Naive thymus-derived CD4-positive, alpha-beta T cell (primary cell): ENCODE data around the gene NEAT1. TPM values are rescaled to one million over a fixed set of nuclear protein-coding genes. Genes with fewer than 3 reads are reported as not detected.
A peak's percentile ranks its signal among the peaks of the same experiment; 100 is the strongest.

Experiments
- ATAC-seq: fragments of 150-1000 bp; cut with Tn5 transposase; 2 replicates; pipeline ENCODE4 v1.10.0; 2021; ENCODE audit warnings: mild to moderate bottlenecking, moderate library complexity
- CTCF ChIA-PET: fragments of 350-600 bp; sonication (Branson Sonifier 250); formaldehyde crosslinking; loops from one replicate; lab custom pipeline; 2021; ENCODE audit warnings: antibody characterized with exemption; lab: Charles Lee
- POLR2A ChIA-PET: fragments of 350-600 bp; sonication (Branson Sonifier 250); formaldehyde crosslinking; loops from one replicate; lab custom pipeline; 2021; ENCODE audit warnings: antibody characterized with exemption, inconsistent platforms; lab: Charles Lee
- DNase-seq, 9 donors: peaks; one replicate each; pipeline versions ENCODE4 v3.0.0 to v3.0.0-alpha.2; 2020 to 2022; ENCODE audit warnings: mixed read lengths in 1 of 9
- H3K27ac ChIP-seq: one replicate; pipeline ENCODE4 v1.7.0; 2013; ENCODE audit warnings: mild to moderate bottlenecking, low read depth, low read length, moderate library complexity
- H3K27me3 ChIP-seq, 2 donors: one replicate each; pipeline ENCODE4 v1.7.0; 2013; ENCODE audit warnings: low read length in 2 of 2, mild to moderate bottlenecking in 2 of 2, moderate library complexity in 2 of 2; ENCODE audit not compliant: control insufficient read depth in 2 of 2, insufficient read depth in 2 of 2
- H3K36me3 ChIP-seq, 3 experiments: 1 replicate in 2 of 3; 2 replicates in 1 of 3; pipeline ENCODE4 v1.7.0; 2013; ENCODE audit warnings: low read length in 3 of 3, mild to moderate bottlenecking in 3 of 3, moderate library complexity in 1 of 3; ENCODE audit not compliant: insufficient read depth in 3 of 3, control insufficient read depth in 2 of 3
- H3K4me1 ChIP-seq, 2 donors: one replicate each; pipeline ENCODE4 v1.7.0; 2013; ENCODE audit warnings: low read length in 2 of 2, mild to moderate bottlenecking in 2 of 2, moderate library complexity in 1 of 2; ENCODE audit not compliant: control insufficient read depth in 2 of 2, insufficient read depth in 2 of 2
- H3K4me3 ChIP-seq: 2 replicates; pipeline ENCODE4 v1.7.0; 2013; ENCODE audit warnings: mild to moderate bottlenecking, low read length
- H3K9me3 ChIP-seq, 3 experiments: 1 replicate in 2 of 3; 2 replicates in 1 of 3; pipeline ENCODE4 v1.7.0; 2013; ENCODE audit warnings: low read length in 3 of 3; ENCODE audit not compliant: control insufficient read depth in 2 of 3
- H3K27ac Mint-ChIP-seq, 9 donors: one replicate each; pipeline ENCODE4 v1.8.0; 2020 to 2022; ENCODE audit warnings: mixed read lengths in 9 of 9, mild to moderate bottlenecking in 8 of 9, moderate library complexity in 5 of 9, inconsistent platforms in 2 of 9
- H3K27me3 Mint-ChIP-seq, 5 donors: one replicate each; pipeline ENCODE4 v1.8.0; 2021 to 2022; ENCODE audit warnings: mixed read lengths in 5 of 5, mild to moderate bottlenecking in 1 of 5
- H3K36me3 Mint-ChIP-seq, 5 donors: one replicate each; pipeline ENCODE4 v1.8.0; 2020 to 2022; ENCODE audit warnings: mixed read lengths in 5 of 5, mild to moderate bottlenecking in 3 of 5, inconsistent platforms in 1 of 5
- H3K4me1 Mint-ChIP-seq, 7 donors: one replicate each; pipeline ENCODE4 v1.8.0; 2020 to 2022; ENCODE audit warnings: mixed read lengths in 7 of 7, mild to moderate bottlenecking in 3 of 7, inconsistent platforms in 1 of 7
- H3K4me3 Mint-ChIP-seq, 10 donors: one replicate each; pipeline ENCODE4 v1.8.0; 2020 to 2022; ENCODE audit warnings: mild to moderate bottlenecking in 10 of 10, mixed read lengths in 10 of 10, moderate library complexity in 6 of 10, inconsistent platforms in 2 of 10
- H3K9me3 Mint-ChIP-seq, 11 donors: one replicate each; pipeline ENCODE4 v1.8.0; 2020 to 2022; ENCODE audit warnings: mixed read lengths in 11 of 11, mild to moderate bottlenecking in 4 of 11, inconsistent platforms in 1 of 11, moderate library complexity in 1 of 11
- intact Hi-C, 2 donors: fragments of 100-400 bp; cut with micrococcal nuclease; formaldehyde crosslinking; loops; one replicate each; pipeline ENCODE4 v1.15.1; 2023
- polyA plus RNA-seq, 2 donors: library from polyadenylated mRNA; unstranded; fragments of 300-500 nt; fragmentation: Illumina TruSeq; gene quantifications; one replicate each; pipeline ENCODE4 v1.2.3, GENCODE V29; 2021
- total RNA-seq, 6 experiments: library from RNA in 5 of 6; stranded (reverse) in 5 of 6; gene quantifications; 1 replicate in 5 of 6; 2 replicates in 1 of 6; pipeline ENCODE4 v1.2.3 and lab custom pipeline; 2021 to 2026

Gene NEAT1
- total and polyA plus RNA-seq, 7 experiments from 2014 or later, result 2.5 to 1,454 (median 401) TPM

- H3K27ac ChIP-seq, result no peak overlapping the region
- POLR2A ChIA-PET, result interaction anchor here (0.6 to 27.5 kb wide), 9 partner anchors 11 to 384 kb away, joined by 3 to 2591 read pairs (median 5); partner anchors contain the start of genes MALAT1, NEAT1, POLA2 and SLC25A45
- CTCF ChIA-PET, result interaction anchor here (0.7 to 1.1 kb wide), 3 partner anchors 11 to 160 kb away, joined by 3 to 5 read pairs (median 3); no protein-coding TSS in a partner anchor
- no peak overlapping the region for H3K4me3 ChIP-seq
- H3K4me1 ChIP-seq, result peaks cover 0 to 9% of the 10 kb centered on the region in 2 donors
- DNase-seq (no peak), ATAC-seq (no peak)
- intact Hi-C loops, result no loop called here
- Mint-ChIP-seq H3K27ac (peak overlapping the region in 1 of 9 donors; percentile 44), H3K9me3 (no peaks in the 10 kb centered on the region), H3K4me3 (peak overlapping the region in 1 of 10 donors; percentile 56), H3K27me3 (no peaks in the 10 kb centered on the region), H3K36me3 (peaks cover 0 to 1% (median 0%) of the 10 kb centered on the region in 5 donors), H3K4me1 (peaks cover 19 to 51% (median 27%) of the 10 kb centered on the region in 7 donors)
- no peaks in the 10 kb centered on the region for H3K27me3 ChIP-seq
- no peaks in the 10 kb centered on the region for H3K36me3 ChIP-seq
- H3K9me3 ChIP-seq, result no peaks in the 10 kb centered on the region
These were observed 66.6 kb downstream of the NEAT1 start for GRCh38 chr11:65489035-65489705.

GRCh38 chr11:65489706-65490320 is 67.2 kb downstream of the NEAT1 start:
- no peak for DNase-seq
- ATAC-seq, result no peak
- Histone ChIP-seq H3K4me3 (no peak overlapping the region), H3K9me3 (no peaks in the 10 kb centered on the region), H3K36me3 (no peaks in the 10 kb centered on the region), H3K27ac (no peak overlapping the region), H3K4me1 (peaks cover 0 to 9% of the 10 kb centered on the region in 2 donors), H3K27me3 (no peaks in the 10 kb centered on the region)
- ChIA-PET CTCF (interaction anchor here (0.7 kb wide), 1 partner anchor 12 kb away, joined by 3 read pairs; no protein-coding TSS in a partner anchor), POLR2A (interaction anchor here (0.6 to 27.5 kb wide), 8 partner anchors 12 to 385 kb away, joined by 3 to 2591 read pairs (median 6); partner anchors contain the start of genes MALAT1 and NEAT1)
- no peak overlapping the region for H3K4me3 Mint-ChIP-seq
- H3K4me1 Mint-ChIP-seq, result peaks cover 20 to 58% (median 30%) of the 10 kb centered on the region in 7 donors
- no peaks in the 10 kb centered on the region for H3K27me3 Mint-ChIP-seq
- no peaks in the 10 kb centered on the region for H3K9me3 Mint-ChIP-seq
- peaks cover 0 to 1% (median 0%) of the 10 kb centered on the region in 5 donors for H3K36me3 Mint-ChIP-seq
- intact Hi-C loops, result loop anchor here in 1 of 2 donors (10.0 kb wide), 1 partner anchor 795 kb away; the partner anchor contains the start of gene YIF1A
- peak overlapping the region in 2 of 9 donors; percentile 50 to 73 for H3K27ac Mint-ChIP-seq

DNA sequence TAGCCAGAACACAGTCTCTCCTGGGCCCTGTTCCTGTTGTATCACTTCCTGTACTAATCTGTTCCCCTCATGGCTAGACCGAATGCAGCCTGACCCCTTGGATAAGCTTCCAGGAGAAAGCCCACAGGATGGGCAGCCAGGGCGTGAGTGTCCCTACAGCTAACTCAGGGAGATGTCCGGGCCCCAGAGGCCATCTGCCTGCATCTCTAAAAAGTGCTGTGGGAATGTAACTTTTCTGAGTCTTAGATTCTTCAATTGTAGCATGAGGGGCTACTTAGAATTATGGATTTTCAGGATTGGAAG is 68.5 kb downstream of the NEAT1 start:
- no peak for ATAC-seq
- Mint-ChIP-seq H3K27me3 (no peaks in the 10 kb centered on the region), H3K27ac (peak overlapping the region in 1 of 9 donors; percentile 38), H3K4me1 (peaks cover 20 to 59% (median 31%) of the 10 kb centered on the region in 7 donors), H3K9me3 (no peaks in the 10 kb centered on the region), H3K4me3 (peak overlapping the region in 2 of 10 donors; percentile 12 to 21), H3K36me3 (peaks cover 0 to 1% (median 0%) of the 10 kb centered on the region in 5 donors)
- POLR2A ChIA-PET, result interaction anchor here (7.6 to 27.5 kb wide), 3 partner anchors 13 to 71 kb away, joined by 122 to 2591 read pairs (median 702); partner anchors contain the start of genes MALAT1 and NEAT1
- no peaks in the 10 kb centered on the region for H3K9me3 ChIP-seq
- peaks cover under 1 to 11% of the 10 kb centered on the region in 2 donors for H3K4me1 ChIP-seq
- intact Hi-C loops, result loop anchor here in 1 of 2 donors (10.0 kb wide), 1 partner anchor 794 kb away; the partner anchor contains the start of gene YIF1A
- H3K27ac ChIP-seq, result no peak overlapping the region
- no peaks in the 10 kb centered on the region for H3K36me3 ChIP-seq
- CTCF ChIA-PET, result interaction anchor here (0.6 kb wide), 1 partner anchor 1804 kb away, joined by 4 read pairs; no protein-coding TSS in a partner anchor
- H3K4me3 ChIP-seq, result no peak overlapping the region
- no peaks in the 10 kb centered on the region for H3K27me3 ChIP-seq
- DNase-seq, result no peak

- no peak overlapping the region for H3K4me3 Mint-ChIP-seq
- peak overlapping the region in 4 of 9 donors; percentile 17 to 91 (median 82) for H3K27ac Mint-ChIP-seq
- peak; percentile 42 for ATAC-seq
- CTCF ChIA-PET, result no interaction called here
- no peaks in the 10 kb centered on the region for H3K9me3 Mint-ChIP-seq
- H3K27ac ChIP-seq, result no peak overlapping the region
- intact Hi-C loops, result loop anchor here in 1 of 2 donors (10.0 kb wide), 1 partner anchor 793 kb away; the partner anchor contains the start of gene YIF1A
- no peaks in the 10 kb centered on the region for H3K27me3 Mint-ChIP-seq
- no peak for DNase-seq
- no peaks in the 10 kb centered on the region for H3K36me3 ChIP-seq
- no peaks in the 10 kb centered on the region for H3K9me3 ChIP-seq
- H3K4me1 ChIP-seq, result peaks cover 7 to 18% of the 10 kb centered on the region in 2 donors
- H3K36me3 Mint-ChIP-seq, result peaks cover 0 to 1% (median 0%) of the 10 kb centered on the region in 5 donors
- H3K4me3 ChIP-seq, result no peak overlapping the region
- peaks cover 27 to 66% (median 38%) of the 10 kb centered on the region in 7 donors for H3K4me1 Mint-ChIP-seq
- H3K27me3 ChIP-seq, result no peaks in the 10 kb centered on the region
- POLR2A ChIA-PET, result interaction anchor here (0.6 to 27.5 kb wide), 8 partner anchors 9 to 500 kb away, joined by 3 to 2591 read pairs (median 6); partner anchors contain the start of genes MALAT1 and NEAT1
These were observed 69.2 kb downstream of the NEAT1 start for GRCh38 chr11:65491614-65492386.

- no peak overlapping the region for H3K4me3 ChIP-seq
These were observed 69.7 kb downstream of the NEAT1 start for GRCh38 chr11:65492387-65492636.

More at GRCh38 chr11:65492387-65492636, 69.7 kb downstream of the NEAT1 start:
- intact Hi-C loops, result loop anchor here in 1 of 2 donors (10.0 kb wide), 1 partner anchor 792 kb away; the partner anchor contains the start of gene YIF1A
- DNase-seq (no peak), ATAC-seq (no peak)
- POLR2A ChIA-PET, result interaction anchor here (0.6 to 27.5 kb wide), 7 partner anchors 12 to 500 kb away, joined by 3 to 2591 read pairs (median 6); partner anchors contain the start of genes MALAT1 and NEAT1
- H3K27ac ChIP-seq, result no peak overlapping the region
- H3K4me1 Mint-ChIP-seq, result peaks cover 32 to 68% (median 40%) of the 10 kb centered on the region in 7 donors
- no peaks in the 10 kb centered on the region for H3K9me3 Mint-ChIP-seq
- peaks cover 0 to 1% (median 0%) of the 10 kb centered on the region in 5 donors for H3K36me3 Mint-ChIP-seq
- H3K27me3 ChIP-seq, result no peaks in the 10 kb centered on the region
- peak overlapping the region in 1 of 10 donors; percentile 16 for H3K4me3 Mint-ChIP-seq
- CTCF ChIA-PET, result no interaction called here
- peaks cover 11 to 22% of the 10 kb centered on the region in 2 donors for H3K4me1 ChIP-seq
- H3K9me3 ChIP-seq, result no peaks in the 10 kb centered on the region
- no peaks in the 10 kb centered on the region for H3K27me3 Mint-ChIP-seq
- peak overlapping the region in 4 of 9 donors; percentile 17 to 91 (median 82) for H3K27ac Mint-ChIP-seq
- no peaks in the 10 kb centered on the region for H3K36me3 ChIP-seq
